GM12873 (cell line): ENCODE data around the gene TSTD1.
A peak's percentile ranks its signal among the peaks of the same experiment; 100 is the strongest.

Experiments
- CTCF ChIP-seq: IDR thresholded peaks from 2 replicates; pipeline ENCODE4 v1.5.1; 2012; ENCODE audit warnings: low read depth, mild to moderate bottlenecking, moderate library complexity, low read length, control low read depth; ENCODE audit not compliant: insufficient read depth; ENCODE audit errors: missing control alignments

Gene TSTD1

GRCh38 chr1:161021165-161021969 lies 17.4 kb downstream of the TSTD1 start:
- TF ChIP-seq CTCF = no peak

DNA sequence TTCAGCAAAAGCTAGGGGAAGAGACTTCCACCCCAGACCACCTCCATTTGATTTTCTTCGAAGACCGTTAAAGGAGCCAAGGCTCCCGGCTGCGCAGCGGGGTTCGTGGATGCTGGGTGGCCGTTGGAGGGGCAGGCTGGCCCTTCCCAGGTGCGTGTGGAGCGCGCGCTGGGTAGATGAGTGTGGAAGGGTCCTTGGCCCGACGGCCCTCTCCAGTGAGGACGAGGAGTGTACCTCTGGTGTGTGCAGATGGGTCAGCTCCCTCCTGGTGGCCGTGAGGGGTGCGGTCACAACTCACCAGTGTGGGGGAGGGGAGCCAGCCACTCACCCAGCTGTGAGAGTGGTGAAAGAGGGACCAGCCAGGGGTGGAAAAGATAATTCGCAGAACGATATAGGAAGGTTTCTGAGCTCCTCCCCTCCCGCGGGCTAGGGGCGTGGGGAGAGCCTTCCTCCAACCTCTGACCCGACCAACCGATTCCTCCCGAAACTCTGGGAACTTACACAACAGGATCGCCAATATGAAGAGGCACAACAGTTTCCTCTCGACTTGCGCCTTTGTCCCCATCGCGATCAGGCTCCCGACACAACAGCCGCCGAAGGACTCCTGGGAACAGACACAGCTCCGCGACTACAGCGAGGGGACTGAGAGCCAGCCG lies 18.1 kb downstream of the TSTD1 start, which contains the start of gene F11R:
Gene F11R (minus strand): TSS at position 644 of the 656 bp plus-strand sequence. CDS start 79 bp downstream, at position 565.
- peak; percentile 27 for TF ChIP-seq CTCF

DNA sequence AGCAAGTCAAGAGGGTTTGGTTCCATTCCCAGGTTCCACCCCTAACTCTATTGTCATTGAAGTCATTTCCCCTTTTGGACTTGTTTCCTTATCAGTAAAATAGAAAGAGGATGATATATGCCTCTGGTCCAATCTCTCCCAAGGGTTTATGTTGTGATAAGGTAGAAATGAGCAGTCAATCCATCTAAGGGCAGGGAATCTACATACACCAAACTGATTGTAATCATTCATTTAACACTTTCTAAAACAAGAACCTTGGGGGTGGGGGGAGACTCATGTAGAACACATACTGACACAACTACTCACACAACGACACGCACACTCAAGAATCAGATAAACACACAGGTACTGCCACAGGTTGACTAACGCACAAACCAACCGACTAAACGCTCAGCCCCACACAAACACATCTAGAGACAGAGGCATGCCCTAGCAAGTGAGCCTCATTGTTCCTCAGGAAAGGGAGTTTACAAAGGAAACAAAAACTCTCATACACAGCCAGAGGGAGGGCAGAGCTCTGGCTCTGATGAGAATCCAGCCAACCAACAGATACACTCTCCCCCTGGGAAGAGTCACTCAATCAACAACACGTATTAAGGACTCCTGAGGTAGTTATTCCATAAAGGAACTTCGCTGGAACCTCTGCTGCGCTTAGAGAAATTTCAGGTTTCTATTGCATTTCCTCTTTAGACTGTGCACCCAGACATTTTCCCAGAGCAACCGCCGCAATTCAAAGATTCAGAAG lies 18.8 kb downstream of the TSTD1 start:
- no peak for TF ChIP-seq CTCF

DNA sequence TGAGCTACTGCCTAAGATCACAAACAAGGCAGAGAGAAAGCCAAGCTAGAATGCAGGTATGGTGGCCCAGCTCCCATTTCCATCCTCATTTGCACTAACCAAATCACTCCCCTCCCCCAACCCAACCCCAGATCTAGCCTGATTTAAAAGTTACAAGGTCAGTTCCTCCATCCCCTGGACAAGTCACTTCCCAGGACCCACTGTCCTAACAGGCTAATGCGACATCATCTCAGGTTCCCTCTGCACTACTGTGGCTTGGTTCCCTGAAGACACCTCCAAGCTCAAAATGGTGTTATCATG lies 20.2 kb downstream of the TSTD1 start:
- TF ChIP-seq CTCF = no peak

DNA sequence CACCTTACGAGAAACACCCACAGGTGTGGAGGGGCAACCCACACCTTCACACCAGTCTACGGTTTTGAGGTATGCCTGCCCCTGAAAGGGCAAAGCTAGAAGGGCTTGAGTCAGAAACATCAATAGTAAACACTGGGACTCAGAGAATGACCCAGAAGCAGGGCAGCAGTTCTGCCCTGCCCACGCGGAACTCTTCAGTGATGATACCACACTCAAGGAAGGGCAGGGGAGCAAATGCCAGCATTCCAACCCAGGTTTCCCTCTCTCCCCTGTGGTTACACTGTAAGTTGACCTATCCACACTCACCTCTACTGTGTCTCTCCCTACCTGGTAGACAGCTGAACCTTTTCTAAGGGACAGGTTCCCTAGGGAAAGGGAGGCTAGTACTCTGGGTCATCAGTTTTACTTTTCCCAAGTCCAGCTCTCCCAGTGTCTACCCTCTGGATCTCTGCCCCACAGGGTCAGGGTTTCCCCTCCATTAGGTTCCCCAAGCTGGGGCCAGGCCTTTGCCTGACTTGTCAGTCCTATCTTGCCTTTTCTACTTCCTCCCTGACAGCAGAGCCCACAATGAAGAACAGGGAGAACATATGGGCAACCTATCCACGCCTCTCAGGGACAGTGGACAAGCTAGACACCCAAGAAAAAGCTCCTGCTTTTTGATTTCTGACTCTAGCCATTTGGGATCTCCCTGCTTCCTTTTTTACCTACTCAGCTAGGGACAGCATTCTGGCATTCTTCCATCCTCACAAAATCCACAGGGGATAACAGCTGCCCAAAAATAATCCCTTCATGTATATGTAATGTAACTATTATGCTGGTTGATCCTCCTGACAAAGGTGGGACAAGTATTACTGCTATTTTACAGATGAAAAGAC lies 20.8 kb downstream of the TSTD1 start:
- TF ChIP-seq CTCF = no peak

- no peak for TF ChIP-seq CTCF
Measured at GRCh38 chr1:161013488-161014230, 25.1 kb downstream of the TSTD1 start.
